Omental fat pad (tissue), 4 donors: ENCODE measurements around the gene ZNF747. TPM values are rescaled to one million over a fixed set of nuclear protein-coding genes. Genes with fewer than 3 reads are reported as not detected.

Experiments used
- ATAC-seq: fragments of 150-250 bp; one replicate; pipeline ENCODE4 v1.9.1; 2016; ENCODE audit warnings: mild to moderate bottlenecking, moderate library complexity; ENCODE audit not compliant: low FRiP score
- DNase-seq: peaks from one replicate; pipeline ENCODE4 v3.0.0-alpha.2; 2019; ENCODE audit warnings: low spot score
- CTCF ChIP-seq, 3 donors: fragments of 450-650 bp; IDR thresholded peaks; one replicate each; pipeline ENCODE4 v1.5.1; 2016 to 2017; ENCODE audit warnings: antibody characterized with exemption in 3 of 3, mild to moderate bottlenecking in 3 of 3, moderate library complexity in 2 of 3
- total RNA-seq, 4 donors: library from RNA; depleted of rRNA; stranded (reverse); fragments of >200 nt; gene quantifications; one replicate each; pipeline ENCODE4 v1.1.0, GENCODE V29; 2016

The ZNF747 gene
- total RNA-seq, 4 donors from 2014 or later: 7.7 to 12.1 (median 10.4) TPM

- no peak for ATAC-seq
- no peak for DNase-seq
- no peak for TF ChIP-seq CTCF (IDR thresholded peaks at IDR 0.05)
These were observed 35.4 kb downstream of the ZNF747 start for GRCh38 chr16:30499284-30499683.

GRCh38 chr16:30494709-30495108 lies 39.9 kb downstream of the ZNF747 start:
- ATAC-seq: no peak
- TF ChIP-seq CTCF (IDR thresholded peaks at IDR 0.05): no peak

GRCh38 chr16:30493941-30494488 lies 40.6 kb downstream of the ZNF747 start:
- ATAC-seq: no peak
- no peak for DNase-seq
- no peak for TF ChIP-seq CTCF (IDR thresholded peaks at IDR 0.05)

More at GRCh38 chr16:30494709-30495108, 39.9 kb downstream of the ZNF747 start:
- no peak for DNase-seq

GRCh38 chr16:30491744-30492308 lies 42.8 kb downstream of the ZNF747 start:
- DNase-seq: no peak
- no peak for ATAC-seq
- no peak for TF ChIP-seq CTCF (IDR thresholded peaks at IDR 0.05)

- no peak for ATAC-seq
- no peak for TF ChIP-seq CTCF (IDR thresholded peaks at IDR 0.05)
- no peak for DNase-seq
These were observed 43.4 kb downstream of the ZNF747 start for GRCh38 chr16:30491229-30491628.

- DNase-seq: no peak
- ATAC-seq: no peak
- no peak for TF ChIP-seq CTCF (IDR thresholded peaks at IDR 0.05)
These were observed 44.4 kb downstream of the ZNF747 start for GRCh38 chr16:30490210-30490609.
